SHP77 (cell line): Measurements from ENCODE around the gene CCNL2.
"Not testable (repeated sequence)": the region's sequence is repeated elsewhere in the genome, so short reads cannot be mapped to it uniquely, and the experiment has no call there.

Source experiments
- DNase-seq, 2 experiments: peaks; one replicate each; lab custom pipeline; 2025; lab: John Stamatoyannopoulos, UW

CCNL2 gene

GRCh38 chr1:1373051-1373814 is 25.9 kb downstream of the CCNL2 start:
- DNase-seq, result no peak

- peak; percentile 50 to 76 for DNase-seq
These were observed 27.1 kb downstream of the CCNL2 start for GRCh38 chr1:1371746-1372711.

GRCh38 chr1:1371364-1371745 is 27.8 kb downstream of the CCNL2 start:
- DNase-seq, result no peak

- DNase-seq, result no peak
These were observed 28.3 kb downstream of the CCNL2 start for GRCh38 chr1:1370771-1371300.

GRCh38 chr1:1370094-1370493 is 29.0 kb downstream of the CCNL2 start:
- DNase-seq, result not testable (repeated sequence)

- no peak for DNase-seq
These were observed 31.8 kb downstream of the CCNL2 start for GRCh38 chr1:1367315-1367714.

GRCh38 chr1:1366699-1367066 is 32.5 kb downstream of the CCNL2 start:
- no peak for DNase-seq

DNA sequence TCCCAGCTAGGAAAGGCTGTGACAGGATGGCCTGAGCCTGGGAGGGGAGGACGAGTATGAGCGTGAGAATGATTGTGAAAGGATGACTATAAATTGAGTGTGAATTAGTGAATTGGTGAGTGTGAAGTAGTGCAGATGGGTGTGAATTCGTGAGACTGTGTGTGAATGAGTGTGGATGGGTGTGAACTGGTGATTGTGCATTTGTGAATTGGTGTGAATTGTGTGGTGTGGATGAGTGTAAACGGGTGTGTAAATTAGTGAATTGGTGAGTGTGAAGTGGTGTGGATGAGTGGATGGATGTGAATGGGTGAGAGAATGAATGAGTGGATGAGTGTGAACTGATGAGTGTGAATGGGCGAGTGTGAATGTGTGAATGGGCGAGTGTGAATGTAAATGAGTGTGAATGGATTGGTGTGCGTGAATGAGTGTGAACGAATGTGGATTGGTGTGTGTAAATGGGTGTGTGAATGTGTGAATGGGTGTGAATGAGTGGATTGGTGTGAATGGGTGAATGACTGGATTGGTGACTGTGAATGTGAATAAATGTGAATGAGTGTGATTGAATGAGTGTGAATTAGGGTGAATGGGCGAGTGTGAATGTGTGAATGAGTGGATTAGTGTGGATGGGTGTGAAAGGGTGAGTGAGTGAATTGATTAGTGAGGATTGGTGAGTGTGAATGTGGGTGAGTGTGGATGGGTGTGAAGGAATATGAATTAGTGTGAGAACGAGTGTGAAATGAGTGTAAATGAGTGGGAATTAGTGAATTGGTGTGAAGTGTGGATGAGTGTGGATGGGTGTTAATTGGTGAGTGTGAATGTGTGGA is 33.0 kb downstream of the CCNL2 start:
- no peak for DNase-seq

DNA sequence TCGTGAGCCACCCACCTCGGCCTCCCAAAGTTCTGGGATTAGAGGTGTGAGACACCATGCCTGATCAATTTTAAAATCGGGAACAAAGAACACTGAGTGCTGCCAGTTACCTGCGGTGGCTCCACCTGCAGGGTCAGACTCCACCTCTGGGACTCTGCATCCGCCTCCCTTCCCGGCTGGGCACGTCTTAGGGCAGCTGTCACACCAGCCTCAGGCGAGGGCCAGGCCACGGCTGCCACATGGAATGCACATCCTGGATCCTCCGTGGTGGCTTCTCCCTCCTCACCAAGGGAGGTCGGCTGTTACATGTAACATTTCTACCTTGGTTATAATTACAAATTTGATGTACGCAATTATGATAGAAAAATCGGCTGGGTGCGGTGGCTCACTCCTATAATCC is 34.9 kb downstream of the CCNL2 start:
- DNase-seq, result no peak

DNA sequence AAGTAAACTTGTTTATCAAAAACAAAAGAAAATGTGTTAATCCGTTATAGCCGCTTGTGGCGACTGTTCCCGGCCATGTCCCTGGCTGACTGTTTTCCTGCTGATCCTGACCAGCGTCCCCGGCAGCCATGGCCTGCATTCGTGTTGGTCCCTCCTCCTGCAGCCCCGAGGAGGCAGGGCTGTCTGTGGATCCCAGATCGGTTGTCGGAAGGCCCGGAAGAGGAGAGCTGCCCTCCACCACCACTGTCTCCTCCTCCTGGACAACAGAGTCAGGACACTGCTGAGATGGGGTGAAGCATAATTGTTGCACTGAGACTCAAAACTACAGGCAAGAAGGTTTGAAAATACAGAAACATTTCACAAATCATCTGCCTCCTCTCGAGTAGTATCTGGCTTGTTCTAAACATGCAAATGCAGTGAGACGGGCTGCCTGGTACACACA is 37.1 kb downstream of the CCNL2 start:
- no peak for DNase-seq

DNA sequence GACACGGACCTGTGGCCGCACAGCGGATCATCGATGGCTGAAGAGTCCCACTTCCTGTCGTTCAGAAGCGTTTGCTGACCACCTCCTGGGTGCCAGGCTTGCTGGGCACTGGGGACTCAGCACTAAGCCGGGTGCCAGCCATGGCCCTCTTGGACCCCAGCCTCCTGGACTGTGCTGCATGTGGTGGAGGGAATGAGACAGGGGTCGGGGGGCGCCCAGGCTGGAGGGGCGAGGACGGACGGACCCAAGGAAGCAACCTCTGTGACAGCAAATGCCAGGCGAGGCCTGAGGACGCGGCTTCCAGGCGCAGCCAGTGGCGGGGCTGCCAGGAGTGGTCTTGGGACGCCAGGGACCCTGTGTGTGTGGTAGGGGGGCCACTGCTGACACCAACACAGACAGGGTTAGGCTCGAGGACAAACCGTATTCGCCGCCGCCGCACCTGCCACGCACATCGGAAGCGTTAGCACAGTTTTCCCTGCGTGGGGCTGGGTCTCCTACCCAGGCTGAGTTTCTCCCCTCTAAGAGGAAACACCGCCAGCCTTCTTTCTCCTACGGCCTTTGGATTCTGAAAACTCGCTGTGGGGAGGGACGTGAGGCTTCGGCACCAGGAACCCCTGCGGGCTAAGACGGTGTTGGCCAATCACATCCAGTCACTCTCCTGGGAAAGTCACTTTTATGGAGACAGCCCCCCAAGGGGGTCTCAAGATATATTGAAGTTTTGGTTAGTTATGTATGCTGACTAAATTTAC is 37.7 kb downstream of the CCNL2 start:
- no peak for DNase-seq

DNA sequence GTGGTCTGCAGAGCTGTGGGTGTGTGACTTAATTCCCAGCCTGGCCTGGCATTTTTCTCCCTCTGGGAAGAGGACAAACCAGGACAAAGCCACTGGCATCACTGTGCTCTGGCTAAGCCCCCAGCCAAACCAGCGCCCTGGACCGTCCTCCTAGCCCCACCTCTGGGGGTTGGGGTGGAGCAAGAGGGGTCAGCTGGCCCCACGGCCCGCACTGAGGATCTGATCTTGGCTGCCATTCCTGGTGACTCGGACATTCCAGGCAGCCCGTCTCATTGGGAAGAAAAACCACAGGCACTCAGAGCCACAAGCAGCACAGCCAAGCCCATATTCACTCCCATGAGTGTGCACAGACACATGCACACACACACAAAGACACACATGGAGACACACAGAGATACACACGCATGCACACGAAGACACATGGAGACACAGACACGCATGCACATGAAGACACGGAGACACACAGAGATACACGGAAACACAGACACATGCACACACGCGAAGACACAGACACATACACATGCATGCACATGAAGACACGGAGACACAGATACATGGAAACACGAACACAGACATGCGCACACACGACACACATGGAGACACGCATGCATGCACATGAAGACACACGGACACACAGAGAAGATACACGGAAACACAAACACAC is 38.5 kb downstream of the CCNL2 start:
- no peak for DNase-seq

DNA sequence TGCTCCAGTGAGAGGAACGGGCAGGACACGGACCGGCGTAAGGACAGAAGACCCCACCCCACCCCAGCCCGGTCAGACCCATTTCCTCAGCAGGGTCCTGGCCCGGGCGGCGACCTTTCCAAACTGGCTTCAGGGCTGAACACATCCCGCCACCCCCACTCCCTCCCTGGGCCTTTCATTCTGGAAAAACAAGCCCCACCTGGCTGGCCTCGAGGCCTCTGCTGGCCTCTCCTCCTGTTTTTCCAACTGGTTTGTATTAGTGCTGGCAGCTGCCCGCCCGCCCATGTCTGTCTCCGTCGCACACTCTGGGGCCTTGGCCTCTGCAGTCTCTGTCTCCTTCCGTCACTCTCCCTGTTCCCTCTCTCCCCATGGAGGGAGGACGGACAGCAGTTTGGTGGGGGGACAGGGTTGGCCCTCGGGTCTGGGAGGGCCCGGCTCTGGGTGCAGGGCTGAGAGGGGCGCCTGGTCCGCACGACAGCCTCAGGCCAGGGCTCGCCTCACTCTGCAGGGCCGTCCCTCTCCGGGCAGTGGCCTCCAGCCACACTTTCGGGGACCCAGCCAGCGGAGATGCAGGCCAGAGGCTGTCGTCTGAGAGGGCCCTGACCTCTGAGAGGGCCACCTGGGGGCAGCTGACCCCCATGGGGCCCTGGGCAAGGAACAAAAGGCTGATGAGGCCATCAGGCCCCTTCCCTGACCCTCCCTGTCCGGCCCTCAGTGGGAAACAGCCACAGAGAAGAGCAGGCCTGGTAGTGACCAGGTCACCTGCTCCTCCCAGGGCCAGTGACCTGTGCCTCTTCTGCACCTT is 39.3 kb downstream of the CCNL2 start:
- DNase-seq, result no peak

- no peak for DNase-seq
These were observed 39.8 kb downstream of the CCNL2 start for GRCh38 chr1:1359308-1359663.

DNA sequence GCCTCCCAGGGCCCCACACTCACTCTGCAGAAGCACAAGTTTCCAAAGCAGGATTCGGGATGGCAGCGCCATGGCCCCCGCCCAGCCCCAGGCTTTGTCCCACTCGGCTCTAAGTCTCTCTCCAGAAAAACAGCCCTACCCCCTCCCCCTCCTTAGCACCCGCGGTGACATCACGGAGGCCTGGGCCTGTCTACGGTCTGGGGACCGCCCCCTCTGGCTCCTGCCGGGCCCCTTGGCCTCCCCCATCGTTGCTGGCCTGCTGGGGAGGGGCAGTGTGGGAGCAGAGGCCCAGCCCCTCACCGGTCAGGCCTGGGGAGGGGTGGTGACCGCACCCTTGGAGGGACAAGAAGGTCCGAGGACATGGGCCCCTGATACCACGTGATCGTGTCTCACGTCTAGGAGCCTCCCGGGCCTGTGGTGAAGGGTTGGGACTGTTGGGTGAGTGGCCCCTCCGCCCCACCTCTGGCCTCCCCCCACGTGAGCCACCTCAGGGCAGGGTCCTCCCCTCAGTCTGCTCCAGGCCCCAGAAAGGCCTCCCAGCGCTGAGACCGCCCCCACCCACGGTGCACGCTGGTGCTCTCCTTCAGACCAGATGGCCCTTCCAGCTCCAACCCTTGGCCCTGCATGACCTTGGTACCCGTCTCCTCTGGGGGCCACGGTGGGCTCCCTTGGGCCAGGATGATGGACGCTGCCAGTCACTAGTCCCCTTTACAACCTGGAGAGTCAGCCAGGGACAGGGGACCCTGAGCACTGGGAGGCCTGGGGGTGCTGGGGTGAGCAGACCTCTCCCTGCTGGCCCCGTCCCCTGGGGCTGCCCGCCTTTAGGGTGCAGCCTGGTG is 40.5 kb downstream of the CCNL2 start, which contains the start of gene MXRA8:
Gene MXRA8 (minus strand): TSS at position 123 of the 839 bp plus-strand sequence. CDS start 51 bp downstream, at position 72.
- no peak for DNase-seq

DNA sequence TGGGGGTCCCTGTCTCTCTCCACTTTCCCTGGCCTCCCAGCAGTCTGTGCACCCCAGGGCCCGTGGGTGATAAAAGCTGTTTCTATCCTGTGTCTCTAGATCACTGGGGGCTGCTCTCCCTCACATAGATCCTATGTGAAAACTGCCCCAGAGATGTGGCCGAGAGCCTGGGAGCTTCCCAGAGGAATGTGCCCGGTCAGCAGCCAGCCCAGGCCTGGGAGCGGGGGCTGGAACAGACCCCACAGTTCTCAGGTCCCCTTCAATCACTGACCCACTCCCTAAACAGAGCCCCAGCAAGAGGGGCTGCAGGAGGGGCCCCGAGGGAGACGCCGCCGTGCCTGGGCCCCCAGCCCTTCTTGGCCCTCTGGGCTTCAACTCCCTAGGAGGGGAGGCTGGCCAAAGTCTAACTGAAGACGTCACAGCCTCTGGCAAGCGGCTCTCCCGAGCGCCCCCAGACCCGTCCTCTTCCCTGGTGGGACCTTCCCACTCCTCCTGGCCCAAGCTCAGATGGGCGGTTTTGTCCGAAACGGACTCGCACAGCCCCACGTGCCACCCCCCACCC is 41.2 kb downstream of the CCNL2 start:
- DNase-seq, result no peak

DNA sequence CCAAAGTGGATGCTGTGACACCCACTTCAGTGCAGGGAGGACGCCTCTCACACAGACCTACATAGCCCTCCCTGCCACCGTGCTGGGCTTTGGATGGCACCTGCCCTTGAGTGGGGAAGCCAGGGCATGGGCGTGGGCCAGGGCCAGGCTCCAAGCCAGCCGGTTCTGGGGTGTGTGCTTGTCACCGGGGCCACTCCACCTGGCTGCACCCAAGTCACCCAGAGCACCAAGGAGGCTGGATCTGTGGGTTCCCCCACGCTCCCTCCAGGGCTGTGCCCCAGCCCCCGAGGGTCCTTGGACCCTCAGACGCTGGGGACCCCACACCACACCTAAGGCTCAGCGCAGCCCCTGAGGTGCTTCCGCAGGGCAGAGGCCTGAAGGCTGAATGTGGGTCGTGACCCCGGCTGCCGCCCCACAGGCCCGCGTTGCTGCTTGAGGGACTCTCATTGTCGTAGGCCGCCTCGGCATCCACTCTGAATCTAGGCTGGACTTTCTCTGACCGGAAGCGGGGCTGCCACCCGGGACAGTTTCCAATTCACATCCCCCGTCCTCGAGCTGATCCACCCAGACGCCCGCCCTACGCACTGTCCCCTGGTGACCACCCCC is 42.2 kb downstream of the CCNL2 start:
- no peak for DNase-seq

DNA sequence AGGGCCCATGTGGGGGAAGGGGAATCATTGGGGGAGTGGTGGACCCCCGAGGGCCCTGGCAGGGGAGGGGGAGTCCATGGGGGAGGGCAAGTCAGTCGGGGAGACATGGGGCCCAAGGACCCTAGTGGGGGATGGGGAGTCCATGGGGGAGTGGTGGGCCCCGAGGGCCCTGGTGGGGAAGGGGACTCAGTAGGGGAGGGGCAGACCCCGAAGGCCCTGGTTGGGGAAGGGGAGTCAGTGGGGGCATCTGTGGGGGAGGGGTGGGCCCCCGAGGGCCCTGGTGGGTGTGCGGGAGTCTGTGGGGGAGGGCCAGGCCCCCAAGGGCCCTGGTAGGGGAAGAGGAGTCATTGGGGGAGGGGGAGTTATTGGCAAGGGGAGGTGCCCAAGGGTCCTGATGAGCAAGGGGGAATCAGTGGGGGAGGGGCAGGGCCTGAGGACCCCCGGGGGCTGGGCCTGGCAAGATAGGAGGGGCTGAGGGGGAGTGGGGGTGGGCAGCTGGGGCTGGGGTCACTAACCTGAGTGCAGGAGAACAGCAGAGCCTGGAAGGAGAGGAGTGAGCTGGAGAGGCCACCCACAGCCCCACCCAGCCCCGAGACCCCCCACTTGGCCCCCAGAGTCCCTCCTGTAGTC is 42.9 kb downstream of the CCNL2 start:
- DNase-seq, result no peak
